HG03060 (cell line): Measurements from ENCODE around the gene TMEM88.
"Not testable (repeated sequence)": the region's sequence is repeated elsewhere in the genome, so short reads cannot be mapped to it uniquely, and the experiment has no call there.

ENCODE experiments used
- ATAC-seq: cut with Tn5 transposase; IDR thresholded peaks from one replicate; pipeline ENCODE4 v1.9.1; 2021; ENCODE audit warnings: low read depth, moderate number of reproducible peaks; ENCODE audit not compliant: unreplicated experiment

The TMEM88 gene

GRCh38 chr17:7854851-7855659 lies at the start of gene TMEM88:
Gene TMEM88 (plus strand): TSS chr17:7855066. CDS start chr17:7855075, 9 bp downstream.
- no peak for ATAC-seq

GRCh38 chr17:7806587-7806986 lies 48.3 kb upstream of the TMEM88 start:
- ATAC-seq, result no peak

GRCh38 chr17:7807206-7807605 lies 47.7 kb upstream of the TMEM88 start:
- ATAC-seq, result no peak

GRCh38 chr17:7809086-7809790 lies 45.6 kb upstream of the TMEM88 start:
- ATAC-seq, result no peak

GRCh38 chr17:7809791-7810343 lies 45.0 kb upstream of the TMEM88 start:
- ATAC-seq, result not testable (repeated sequence)

GRCh38 chr17:7811251-7811650 lies 43.6 kb upstream of the TMEM88 start:
- no peak for ATAC-seq

GRCh38 chr17:7814969-7815368 lies 39.9 kb upstream of the TMEM88 start:
- no peak for ATAC-seq

- ATAC-seq, result no peak
Observed at GRCh38 chr17:7816926-7817642, 37.8 kb upstream of the TMEM88 start.

- ATAC-seq, result no peak
Observed at GRCh38 chr17:7817643-7817964, 37.3 kb upstream of the TMEM88 start.

- ATAC-seq, result no peak
Observed at GRCh38 chr17:7818026-7818425, 36.8 kb upstream of the TMEM88 start.

- no peak for ATAC-seq
Observed at GRCh38 chr17:7818746-7819645, 35.9 kb upstream of the TMEM88 start.

GRCh38 chr17:7820231-7820630 lies 34.6 kb upstream of the TMEM88 start:
- no peak for ATAC-seq

GRCh38 chr17:7822126-7822525 lies 32.7 kb upstream of the TMEM88 start:
- ATAC-seq, result no peak

- ATAC-seq, result no peak
Observed at GRCh38 chr17:7823581-7824001, 31.3 kb upstream of the TMEM88 start.

- no peak for ATAC-seq
Observed at GRCh38 chr17:7824021-7824924, 30.6 kb upstream of the TMEM88 start.

GRCh38 chr17:7825206-7825990 lies 29.5 kb upstream of the TMEM88 start:
- ATAC-seq, result no peak

- no peak for ATAC-seq
Observed at GRCh38 chr17:7830616-7831015, 24.2 kb upstream of the TMEM88 start.

- no peak for ATAC-seq
Observed at GRCh38 chr17:7831233-7831632, 23.6 kb upstream of the TMEM88 start.
